GM12892 (cell line): ENCODE measurements around the gene SDF4.

Experiments used
- POLR2A ChIP-seq: IDR thresholded peaks from 2 replicates; pipeline ENCODE4 v1.6.1; 2011; ENCODE audit warnings: low read depth, low read length, control low read depth
- POLR2AphosphoS5 ChIP-seq: IDR thresholded peaks from 2 replicates; pipeline ENCODE4 v1.6.1; 2011; ENCODE audit warnings: low read depth, low read length, control low read depth
- TAF1 ChIP-seq: IDR thresholded peaks from 2 replicates; pipeline ENCODE4 v1.6.1; 2011; ENCODE audit warnings: low read depth, mild to moderate bottlenecking, control low read depth, low read length, borderline replicate concordance

GRCh38 chr1:1198423-1199140 lies 33.2 kb downstream of the SDF4 start:
- TF ChIP-seq POLR2AphosphoS5 (no peak), POLR2A (no peak), TAF1 (no peak)
